HG03060 (cell line): ENCODE results near the gene ZNF438.
"Not testable (repeated sequence)": the region's sequence is repeated elsewhere in the genome, so short reads cannot be mapped to it uniquely, and the experiment has no call there.

Source experiments
- ATAC-seq: cut with Tn5 transposase; IDR thresholded peaks from one replicate; pipeline ENCODE4 v1.9.1; 2021; ENCODE audit warnings: low read depth, moderate number of reproducible peaks; ENCODE audit not compliant: unreplicated experiment

ZNF438 gene, protein sequence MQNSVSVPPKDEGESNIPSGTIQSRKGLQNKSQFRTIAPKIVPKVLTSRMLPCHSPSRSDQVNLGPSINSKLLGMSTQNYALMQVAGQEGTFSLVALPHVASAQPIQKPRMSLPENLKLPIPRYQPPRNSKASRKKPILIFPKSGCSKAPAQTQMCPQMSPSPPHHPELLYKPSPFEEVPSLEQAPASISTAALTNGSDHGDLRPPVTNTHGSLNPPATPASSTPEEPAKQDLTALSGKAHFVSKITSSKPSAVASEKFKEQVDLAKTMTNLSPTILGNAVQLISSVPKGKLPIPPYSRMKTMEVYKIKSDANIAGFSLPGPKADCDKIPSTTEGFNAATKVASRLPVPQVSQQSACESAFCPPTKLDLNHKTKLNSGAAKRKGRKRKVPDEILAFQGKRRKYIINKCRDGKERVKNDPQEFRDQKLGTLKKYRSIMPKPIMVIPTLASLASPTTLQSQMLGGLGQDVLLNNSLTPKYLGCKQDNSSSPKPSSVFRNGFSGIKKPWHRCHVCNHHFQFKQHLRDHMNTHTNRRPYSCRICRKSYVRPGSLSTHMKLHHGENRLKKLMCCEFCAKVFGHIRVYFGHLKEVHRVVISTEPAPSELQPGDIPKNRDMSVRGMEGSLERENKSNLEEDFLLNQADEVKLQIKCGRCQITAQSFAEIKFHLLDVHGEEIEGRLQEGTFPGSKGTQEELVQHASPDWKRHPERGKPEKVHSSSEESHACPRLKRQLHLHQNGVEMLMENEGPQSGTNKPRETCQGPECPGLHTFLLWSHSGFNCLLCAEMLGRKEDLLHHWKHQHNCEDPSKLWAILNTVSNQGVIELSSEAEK

DNA sequence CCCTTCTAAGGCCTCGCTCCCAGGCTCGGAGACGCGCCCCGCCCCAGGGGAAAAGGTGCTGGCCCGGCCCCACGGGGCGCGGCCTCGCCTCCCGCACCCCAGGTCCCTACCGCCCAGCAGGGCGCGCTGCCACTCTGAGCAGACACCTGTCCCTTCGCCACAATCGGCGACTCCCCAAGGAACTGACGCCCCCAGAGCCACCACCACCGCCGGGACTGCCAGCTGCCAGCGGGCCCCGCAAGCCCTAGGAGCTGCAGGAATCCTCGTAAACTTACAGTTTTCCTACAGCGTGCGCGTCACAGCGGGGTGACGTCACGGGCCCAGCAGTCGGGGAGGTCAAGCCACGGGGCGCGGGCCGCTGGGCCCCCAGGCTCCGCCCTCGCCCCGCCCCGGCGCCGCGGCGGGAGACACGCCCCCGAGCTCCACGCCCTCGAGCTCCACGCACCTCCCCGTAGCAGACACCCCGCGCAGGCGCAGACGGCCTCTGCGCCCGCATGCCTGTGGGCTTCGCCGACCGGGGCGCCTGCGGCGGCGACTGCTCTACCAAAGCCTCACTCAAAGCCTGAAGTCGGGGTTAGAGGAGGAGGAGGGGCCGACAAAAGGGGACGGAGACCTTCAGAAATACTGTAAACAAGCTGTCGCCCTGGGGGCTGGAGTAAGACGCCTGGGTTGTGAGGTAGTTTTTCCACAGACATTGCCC is at the start of gene ZNF438:
Gene ZNF438, minus strand, starts transcription at position 308 of the 700 bp plus-strand sequence. CDS start 154,831 bp downstream, outside the sequence.
- peak; percentile 62 for ATAC-seq

DNA sequence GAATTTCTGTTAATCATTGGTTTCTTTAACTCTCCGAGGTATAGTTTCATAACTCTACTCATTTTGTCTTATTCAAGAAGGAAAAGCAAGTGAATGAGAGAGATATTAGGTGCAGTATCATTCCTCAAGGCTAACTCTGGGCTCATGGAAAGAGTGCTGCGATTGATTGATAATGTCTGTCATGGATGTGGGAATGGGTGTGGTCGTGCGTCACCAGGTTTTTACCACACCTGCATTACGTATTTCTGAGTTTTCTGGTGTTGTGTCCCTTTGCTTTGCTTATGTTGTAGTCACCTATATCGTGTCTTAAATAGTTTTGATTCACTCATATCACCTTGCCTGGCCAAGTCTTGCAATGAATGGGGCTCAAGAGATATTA is 44.9 kb upstream of the ZNF438 start:
- no peak for ATAC-seq

DNA sequence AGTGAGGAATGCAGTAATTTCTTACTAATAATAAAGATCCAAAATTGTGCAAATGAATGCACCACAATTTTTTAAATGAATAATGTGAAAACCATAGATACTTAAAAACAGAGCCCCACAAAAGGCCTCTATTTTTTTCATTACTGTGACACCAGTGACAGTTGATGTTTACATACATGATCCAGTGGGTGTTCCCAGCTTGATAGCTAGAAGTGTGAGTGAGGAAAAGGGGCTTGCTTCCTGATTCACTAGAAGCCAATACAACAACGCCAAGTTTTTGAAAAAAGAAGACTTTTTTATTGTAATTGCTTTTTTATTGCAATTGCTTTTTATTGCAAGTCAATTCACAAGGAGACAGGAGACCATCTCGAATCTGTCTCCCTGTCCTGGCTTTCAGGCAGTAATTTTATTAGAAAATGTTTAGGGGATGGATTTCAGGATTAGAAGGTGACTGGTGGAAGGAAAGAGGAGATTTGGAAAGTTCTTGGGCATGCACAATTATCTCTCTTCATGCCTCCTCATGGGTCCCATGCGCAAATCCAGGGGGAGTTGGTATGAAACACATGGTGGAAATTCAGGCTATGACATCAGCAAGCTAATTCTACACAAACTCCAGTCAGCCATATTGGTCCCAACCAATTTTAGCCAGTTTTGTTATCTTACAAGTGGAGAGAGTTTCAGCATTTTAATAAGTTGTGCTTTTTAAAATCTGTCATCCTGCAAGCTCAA is 44.4 kb upstream of the ZNF438 start:
- no peak for ATAC-seq

DNA sequence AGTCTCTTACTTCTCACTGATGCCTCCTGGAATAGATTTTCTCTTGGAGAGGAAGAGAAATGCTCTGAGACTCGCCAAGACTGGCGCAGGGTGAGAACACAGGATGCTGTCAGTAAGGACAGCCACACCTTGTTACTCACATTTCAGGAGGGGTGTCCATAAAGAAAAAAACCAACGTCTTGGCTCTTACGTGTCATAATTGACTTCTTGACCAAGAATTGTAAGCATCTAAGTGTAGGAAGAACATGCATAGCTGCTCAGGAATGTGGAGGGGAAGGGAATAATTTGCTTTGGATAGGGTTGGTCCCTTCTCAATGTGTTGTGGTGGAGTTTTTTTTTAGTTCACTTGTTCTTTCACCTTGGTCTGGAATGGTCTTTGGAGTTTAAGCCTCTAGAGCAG is 43.8 kb upstream of the ZNF438 start:
- no peak for ATAC-seq

DNA sequence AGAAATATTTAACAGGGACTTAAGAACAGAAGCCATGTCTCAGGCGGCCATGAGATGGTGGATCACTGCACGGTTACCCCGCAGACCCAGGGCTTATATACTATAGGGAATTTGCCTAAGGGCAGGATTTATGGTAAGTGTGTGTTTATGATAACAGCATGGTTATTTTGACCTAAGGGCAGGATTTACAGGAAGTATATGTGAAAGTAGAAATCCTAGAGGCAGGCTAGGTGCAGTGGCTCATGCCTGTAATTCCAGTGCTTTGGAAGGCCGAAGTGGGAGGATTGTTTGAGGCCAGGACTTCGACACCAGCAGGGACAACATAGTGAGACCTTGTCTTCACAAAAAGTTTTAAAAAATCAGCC is 43.0 kb upstream of the ZNF438 start:
- no peak for ATAC-seq

DNA sequence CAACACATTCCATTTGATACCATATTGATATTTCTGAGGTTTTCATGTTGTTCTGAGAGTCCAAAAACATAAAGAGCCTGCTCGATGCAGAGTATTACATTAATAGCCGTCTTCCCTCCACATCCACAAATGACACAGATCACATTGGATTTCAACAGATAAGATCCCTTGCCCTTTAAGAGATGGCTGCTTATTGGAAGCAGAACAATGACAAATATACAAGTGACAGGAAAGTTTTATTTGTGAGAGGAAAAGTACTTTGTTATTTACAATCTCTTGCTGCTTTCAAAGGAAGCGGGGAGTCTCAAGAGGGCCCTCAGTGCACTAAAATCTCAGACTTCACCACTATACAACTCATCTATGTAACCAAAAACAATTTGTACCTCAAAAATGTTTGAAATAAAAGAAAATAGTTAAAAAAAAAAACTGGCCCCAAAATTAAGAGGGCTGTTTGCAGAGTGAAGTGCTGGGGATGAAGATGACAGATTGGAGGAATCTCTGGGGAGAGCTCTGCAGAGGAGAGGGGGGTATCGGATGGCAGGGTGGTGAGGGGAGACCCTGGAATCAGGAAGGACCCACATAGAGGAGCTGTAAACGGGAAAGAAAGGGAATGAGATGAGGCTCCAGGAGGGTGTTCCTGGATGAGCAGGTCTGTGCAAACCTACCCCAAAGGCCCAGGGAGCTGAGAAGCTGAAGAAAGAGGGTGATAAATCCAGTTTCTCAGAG is 42.5 kb upstream of the ZNF438 start:
- no peak for ATAC-seq

DNA sequence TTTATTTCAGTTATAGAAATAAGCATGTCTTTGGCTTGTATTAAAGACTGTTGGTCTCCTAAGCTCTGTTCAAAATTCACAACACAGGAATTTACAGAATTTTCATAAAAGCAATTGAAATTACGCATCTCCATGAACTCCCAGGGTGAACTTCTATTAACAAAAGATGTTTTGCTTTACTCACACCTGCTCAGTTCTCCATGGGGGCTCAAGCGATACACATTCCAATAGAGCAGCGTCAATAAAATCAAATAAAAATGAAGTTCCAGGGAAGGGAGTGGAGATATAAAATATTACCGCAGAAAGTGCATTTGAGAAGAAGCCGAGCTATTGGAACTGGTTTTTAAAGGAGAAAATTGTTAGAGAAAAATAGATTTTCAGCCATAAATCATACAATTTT is 41.5 kb upstream of the ZNF438 start:
- ATAC-seq: no peak

DNA sequence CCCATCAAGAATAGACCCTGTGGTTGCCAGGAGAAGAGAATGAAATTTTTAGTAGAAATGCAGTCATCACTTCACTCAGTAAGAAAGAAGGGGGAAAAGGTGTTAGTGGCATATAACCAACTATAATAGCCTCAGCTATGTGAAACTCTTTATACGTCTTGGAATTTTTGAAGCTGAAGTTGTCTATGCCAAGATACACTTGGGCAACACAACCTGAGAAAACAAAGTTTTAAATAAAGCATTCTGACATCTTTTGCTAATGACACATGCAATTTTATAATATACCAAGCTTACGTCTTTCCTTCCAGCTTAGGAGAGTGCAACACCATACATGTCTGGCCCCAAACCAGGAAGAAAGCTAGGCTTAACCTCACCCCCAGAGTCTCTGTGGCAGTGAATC is 40.8 kb upstream of the ZNF438 start:
- ATAC-seq: no peak

DNA sequence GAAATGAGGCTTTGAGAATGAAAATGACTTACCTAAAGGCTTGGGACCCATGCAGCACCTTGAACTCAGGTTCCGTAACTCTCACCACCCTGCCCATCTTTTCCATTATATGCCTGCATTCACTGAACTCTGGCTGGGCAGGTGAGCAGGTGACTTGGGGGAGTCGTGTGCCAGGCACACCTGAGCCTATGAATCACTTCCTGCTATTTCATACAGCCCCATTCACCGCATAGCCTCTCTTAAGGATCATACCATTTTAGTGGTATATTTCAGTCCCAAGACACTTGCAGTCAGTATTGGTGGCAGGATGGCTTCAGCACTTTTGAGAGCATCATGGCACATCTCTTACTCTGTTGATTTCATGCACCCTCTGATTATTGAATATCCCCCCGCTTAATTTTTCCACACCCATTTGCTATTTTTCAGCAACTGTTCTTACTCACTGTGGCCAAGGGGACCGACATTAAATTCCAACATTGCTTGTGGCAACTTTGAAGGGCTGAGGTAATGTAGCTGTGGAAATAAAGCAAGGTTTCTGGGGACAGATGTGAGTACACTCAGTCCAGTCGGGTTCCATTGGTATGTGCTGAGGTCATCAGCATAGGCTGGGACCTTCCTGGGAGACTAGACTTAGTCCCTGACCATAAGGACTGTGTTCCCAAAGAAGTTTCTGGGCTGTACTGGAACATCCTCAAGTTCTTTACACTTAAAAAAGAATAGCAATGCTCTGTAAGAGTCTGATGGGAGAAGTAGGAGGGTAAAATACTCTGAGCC is 39.8 kb upstream of the ZNF438 start:
- no peak for ATAC-seq

DNA sequence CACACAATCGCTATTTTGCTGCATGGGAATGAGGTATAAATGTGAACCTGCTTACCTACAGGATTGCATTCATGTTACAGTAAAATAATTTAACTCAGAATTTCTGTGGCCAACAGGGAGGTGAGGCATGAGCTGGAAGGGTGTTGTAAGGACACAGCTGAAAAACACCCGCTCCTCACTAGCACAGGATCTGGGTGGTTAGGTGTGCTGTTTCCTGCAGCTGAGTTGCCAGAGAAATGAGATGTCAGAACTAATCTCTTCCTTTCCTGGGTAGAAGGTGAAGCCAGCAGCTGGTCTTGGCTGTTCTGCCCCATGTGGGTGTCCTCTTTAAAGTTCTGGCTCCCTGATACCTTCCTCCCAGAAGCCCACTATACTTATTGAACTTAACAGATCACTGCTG is 39.0 kb upstream of the ZNF438 start:
- ATAC-seq: no peak

DNA sequence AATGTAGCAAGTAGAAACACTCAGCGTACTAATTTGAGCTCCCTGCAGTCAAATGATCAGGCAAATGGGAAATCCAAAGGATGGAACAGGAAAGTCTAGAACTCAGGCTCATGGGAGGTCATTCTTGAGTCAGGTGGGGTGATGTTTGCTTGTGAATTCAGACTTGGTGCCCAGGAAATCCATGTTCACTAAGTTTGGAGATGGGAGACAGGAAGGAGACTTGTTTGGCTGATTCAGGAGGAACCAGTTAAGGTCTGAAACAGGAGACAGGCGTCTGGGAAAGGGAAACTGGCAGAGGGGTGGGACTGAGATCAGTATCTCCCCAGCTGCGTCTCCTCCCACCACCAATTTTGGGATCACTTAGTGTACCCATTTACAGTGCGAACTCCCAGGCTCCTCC is 38.4 kb upstream of the ZNF438 start:
- no peak for ATAC-seq

DNA sequence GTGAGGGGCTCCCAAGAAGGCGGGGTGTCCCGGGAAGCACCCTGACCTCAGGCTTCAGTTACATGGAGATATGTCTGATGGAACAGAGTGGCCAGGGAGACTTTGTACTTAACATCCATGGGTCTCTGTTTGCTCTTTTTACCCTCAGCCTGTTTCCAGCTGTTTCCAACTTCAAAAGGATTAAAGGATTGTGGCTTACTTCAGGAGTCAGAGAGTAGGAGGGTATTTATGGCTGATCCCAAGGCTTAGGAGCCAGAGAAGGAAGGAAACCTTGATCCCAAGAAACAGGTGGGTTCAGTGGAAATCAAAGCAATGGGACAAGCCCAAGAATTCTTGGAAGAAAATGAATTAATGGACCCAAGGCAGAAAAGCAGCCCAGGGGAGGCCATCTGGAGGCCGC is 37.7 kb upstream of the ZNF438 start:
- ATAC-seq: no peak

DNA sequence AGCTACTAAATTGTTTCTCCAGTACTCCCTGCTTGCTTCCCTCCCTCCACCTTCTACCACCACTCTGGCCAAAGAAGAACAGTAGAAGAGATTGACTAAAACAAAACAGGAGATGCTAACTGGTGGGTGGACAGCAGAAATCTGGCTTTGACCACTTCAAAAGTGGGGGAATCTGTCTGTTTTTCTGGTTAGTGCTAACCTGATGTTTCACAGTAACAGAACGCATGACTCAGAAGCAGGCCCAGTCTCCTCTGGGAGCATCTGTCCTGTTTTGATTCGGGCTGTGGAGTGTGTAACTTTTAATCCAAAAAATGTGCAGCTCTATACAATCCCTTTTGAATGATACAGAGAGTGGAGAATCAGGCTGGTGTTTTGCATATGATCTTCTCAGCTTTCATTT is 32.7 kb upstream of the ZNF438 start:
- ATAC-seq: no peak

DNA sequence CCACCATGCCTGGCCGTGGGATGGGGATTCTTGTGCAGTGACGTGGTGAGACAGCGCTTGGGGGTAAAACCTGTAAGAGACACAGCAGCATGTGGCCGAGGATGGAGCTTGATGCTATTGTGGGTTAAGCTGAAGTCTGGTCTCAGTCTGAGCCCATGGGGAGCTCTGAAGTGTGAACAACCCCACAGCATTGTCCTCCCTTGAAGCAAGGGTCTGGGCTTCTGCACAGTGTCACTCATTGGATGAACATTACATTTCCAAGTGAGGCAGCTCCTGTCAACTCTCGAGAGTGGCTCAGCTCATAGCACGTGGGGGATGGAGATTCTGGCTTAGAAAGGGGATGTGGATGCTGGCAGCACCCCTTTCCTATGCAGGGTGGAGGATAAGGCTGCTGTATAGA is 32.2 kb upstream of the ZNF438 start:
- ATAC-seq: no peak

DNA sequence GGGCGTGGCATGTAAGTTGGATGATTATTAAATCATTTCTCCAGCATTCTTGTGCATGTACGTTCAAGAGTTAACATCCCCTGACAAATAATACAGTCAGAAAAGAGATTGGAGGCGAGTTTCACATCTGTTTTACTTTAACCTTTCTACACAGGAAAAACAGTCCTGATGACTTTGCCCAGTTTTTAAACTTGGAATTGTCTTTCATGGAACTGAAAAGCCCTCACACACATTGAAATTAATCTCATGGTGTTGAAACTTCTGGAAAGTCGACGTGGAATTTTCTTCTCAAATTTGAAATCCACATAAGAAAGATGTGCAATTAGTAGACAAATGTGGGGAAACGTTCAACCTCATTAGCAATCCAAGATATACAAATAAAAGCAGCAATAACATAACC is 31.2 kb upstream of the ZNF438 start:
- no peak for ATAC-seq

DNA sequence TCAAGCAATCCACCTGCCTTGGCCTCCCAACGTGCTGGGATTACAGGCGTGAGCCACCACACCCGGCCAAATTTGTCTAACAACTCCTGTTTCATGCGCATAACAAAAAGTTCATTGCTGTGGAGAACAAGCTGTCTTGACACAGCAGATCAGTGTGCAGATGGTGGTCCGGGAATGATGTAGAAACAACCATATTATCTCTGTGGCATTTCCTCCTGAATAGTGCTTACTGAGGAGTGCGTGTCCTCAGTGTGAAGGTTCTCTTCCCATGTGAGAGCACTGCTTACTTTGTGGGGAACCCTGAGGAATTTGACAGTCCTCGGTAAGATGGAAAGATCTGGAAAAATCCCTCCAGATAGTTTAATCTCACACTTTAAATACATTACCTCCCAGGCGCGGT is 30.3 kb upstream of the ZNF438 start:
- ATAC-seq: no peak

DNA sequence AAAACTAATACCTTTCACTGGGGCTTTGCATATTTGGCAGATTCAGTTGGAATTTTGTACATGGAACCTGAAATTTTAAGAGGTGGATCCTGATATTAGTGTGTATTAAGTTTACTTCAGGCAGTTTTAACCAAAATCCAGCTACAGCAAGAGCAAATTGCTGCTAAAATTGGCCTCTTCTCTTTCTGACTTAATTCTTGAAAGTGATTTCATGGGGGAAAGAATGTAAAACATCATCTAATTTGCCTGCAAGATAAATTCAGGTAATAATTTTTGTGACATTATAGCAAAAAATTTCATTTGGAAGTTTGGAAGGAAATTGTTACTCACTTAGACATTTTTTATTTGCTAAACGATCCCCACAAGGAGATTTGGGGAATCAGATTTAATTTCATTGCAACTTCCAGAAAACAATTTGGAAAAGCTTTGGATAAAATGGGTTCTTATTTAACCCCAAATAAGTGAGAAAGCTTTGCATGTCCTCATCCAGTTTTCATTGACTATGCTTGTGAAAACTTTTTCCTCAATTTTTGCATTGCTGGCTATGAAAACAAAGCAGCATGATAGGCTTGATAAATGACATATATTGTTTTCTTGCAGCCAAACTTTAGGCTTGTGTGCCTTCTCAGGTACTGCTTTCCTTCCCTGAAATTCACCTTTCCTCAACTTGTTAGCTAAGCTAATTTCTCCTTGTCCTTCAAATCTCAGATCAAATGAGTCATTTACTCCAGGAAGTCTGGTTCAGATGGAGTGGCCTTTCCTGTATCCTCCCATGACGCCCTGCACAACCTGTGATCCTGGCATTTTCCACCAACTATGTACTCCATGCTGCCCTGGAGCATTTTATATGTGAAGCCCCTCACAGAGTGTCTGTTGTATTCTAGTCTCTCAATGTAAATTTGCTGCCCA is 27.4 kb upstream of the ZNF438 start:
- no peak for ATAC-seq

DNA sequence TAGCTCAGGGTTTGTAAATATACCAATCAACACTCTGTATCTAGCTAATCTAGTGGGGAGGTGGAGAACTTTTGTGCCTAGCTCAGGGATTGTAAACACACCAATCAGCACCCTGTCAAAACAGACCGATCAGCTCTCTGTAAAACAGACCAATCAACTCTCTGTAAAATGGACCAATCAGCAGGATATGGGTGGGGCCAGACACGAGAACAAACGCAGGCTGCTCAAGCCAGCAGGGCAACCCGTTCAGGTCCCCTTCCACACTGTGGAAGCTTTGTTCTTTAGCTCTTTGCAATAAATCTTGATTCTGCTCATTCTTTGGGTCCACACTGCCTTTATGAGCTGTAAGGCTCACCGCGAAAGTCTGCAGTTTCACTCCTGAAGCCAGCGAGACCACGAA is 25.0 kb upstream of the ZNF438 start:
- not testable (repeated sequence) for ATAC-seq
